Fibroblast of lung (primary cell): ENCODE measurements around the gene CFAP92. TPM values are rescaled to one million over a fixed set of nuclear protein-coding genes. Genes with fewer than 3 reads are reported as not detected.

Source experiments
- DNase-seq, 2 donors: peaks; one replicate each; pipeline versions ENCODE4 v3.0.0 to v3.0.0-alpha.2; 2010; ENCODE audit warnings: low read depth in 2 of 2
- H2AFZ ChIP-seq: 2 replicates; pipeline ENCODE4 v1.5.1; 2012; ENCODE audit warnings: low read length, control low read depth, inconsistent platforms
- H3K27ac ChIP-seq: 2 replicates; pipeline ENCODE4 v1.5.1; 2011; ENCODE audit warnings: low read length, control low read depth; ENCODE audit not compliant: insufficient read depth
- H3K27me3 ChIP-seq: 2 replicates; pipeline ENCODE4 v1.5.1; 2011; ENCODE audit warnings: mild to moderate bottlenecking, low read length; ENCODE audit not compliant: control insufficient read depth, insufficient read depth
- H3K36me3 ChIP-seq: 2 replicates; pipeline ENCODE4 v1.5.1; 2011; ENCODE audit warnings: low read length; ENCODE audit not compliant: control insufficient read depth, insufficient read depth
- H3K4me1 ChIP-seq: 2 replicates; pipeline ENCODE4 v1.5.1; 2011; ENCODE audit warnings: low read length; ENCODE audit not compliant: control insufficient read depth, insufficient read depth; ENCODE audit errors: extremely low read depth
- H3K4me2 ChIP-seq: 2 replicates; pipeline ENCODE4 v1.5.1; 2011; ENCODE audit warnings: low read length, control low read depth; ENCODE audit not compliant: insufficient read depth; ENCODE audit errors: extremely low read depth
- H3K4me3 ChIP-seq, 4 experiments: fragments of 200-600 bp in 1 of 4; sonication (generic) in 1 of 4; replicated peaks in 1 of 4; 2 replicates each; pipeline ENCODE4 v1.5.1; 2011 to 2016; ENCODE audit warnings: low read length in 4 of 4, low read depth in 3 of 4, mild to moderate bottlenecking in 3 of 4, control low read depth in 2 of 4, inconsistent platforms in 1 of 4, mixed read lengths in 1 of 4; ENCODE audit not compliant: insufficient read depth in 1 of 4; ENCODE audit errors: control extremely low read depth in 1 of 4
- H3K79me2 ChIP-seq: 2 replicates; pipeline ENCODE4 v1.5.1; 2012; ENCODE audit warnings: mild to moderate bottlenecking, low read length, inconsistent platforms; ENCODE audit not compliant: control insufficient read depth, insufficient read depth
- H3K9ac ChIP-seq: 2 replicates; pipeline ENCODE4 v1.5.1; 2011; ENCODE audit warnings: mild to moderate bottlenecking, low read length, control low read depth; ENCODE audit not compliant: insufficient read depth
- H3K9me3 ChIP-seq: 2 replicates; pipeline ENCODE4 v1.5.1; 2012; ENCODE audit warnings: low read depth, low read length; ENCODE audit not compliant: control insufficient read depth, insufficient read depth
- H4K20me1 ChIP-seq: 2 replicates; pipeline ENCODE4 v1.5.1; 2011; ENCODE audit warnings: low read length; ENCODE audit not compliant: control insufficient read depth, insufficient read depth; ENCODE audit errors: extremely low read depth
- EZH2 ChIP-seq: IDR thresholded peaks from 2 replicates; pipeline ENCODE4 v1.5.1; 2012; ENCODE audit warnings: low read length, control low read depth, mild to moderate bottlenecking; ENCODE audit errors: missing control alignments
- polyA plus RNA-seq, 2 donors: library from polyadenylated mRNA; depleted of rRNA in 1 of 2; stranded (reverse) in 1 of 2; unstranded in 1 of 2; fragments of >200 nt; gene quantifications; 2 replicates each; pipeline ENCODE4 v1.2.1, GENCODE V29; 2011 to 2012; ENCODE audit warnings: missing spikeins in 1 of 2
- total RNA-seq: library from RNA; depleted of rRNA; stranded (reverse); fragments of >200 nt; gene quantifications from 2 replicates; pipeline ENCODE4 v1.2.1, GENCODE V29; 2014
- TF ChIP-seq, protein P1 (sequence below), 2 donors: IDR thresholded peaks in 1 of 2; conservative IDR thresholded peaks in 1 of 2; 1 replicate in 1 of 2; 2 replicates in 1 of 2; pipeline ENCODE4 v1.5.1; 2011 to 2012; ENCODE audit warnings: low read length in 2 of 2, control low read depth in 1 of 2, inconsistent platforms in 1 of 2, low read depth in 1 of 2, mild to moderate bottlenecking in 1 of 2

Gene CFAP92
- total and polyA plus RNA-seq, 2 donors (not counting 1 experiment from before 2014, with no cell fraction given): 0.07 TPM; not detected in 1

DNA sequence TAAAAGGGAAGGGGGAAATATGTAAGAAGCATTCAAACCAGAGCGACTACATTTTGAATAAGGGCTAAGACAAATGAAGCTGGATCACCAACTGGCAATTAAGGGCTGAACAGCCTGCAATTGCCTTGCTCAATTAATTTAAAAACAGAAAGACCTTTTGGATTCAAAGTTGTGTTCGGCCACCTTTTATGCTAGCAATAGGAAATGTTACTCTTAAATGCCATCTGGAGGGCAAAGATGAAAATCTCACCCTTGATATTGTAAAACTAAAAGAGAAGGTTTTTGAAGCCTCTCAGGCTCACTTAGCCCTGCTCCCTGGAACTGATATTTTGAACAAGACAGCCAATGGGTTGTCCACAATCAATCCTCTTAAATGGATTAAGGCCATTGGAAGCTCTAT, 70.3 kb downstream of the CFAP92 start:
- no peak overlapping the region for H3K27ac ChIP-seq
- no peaks in the 10 kb centered on the region for H3K36me3 ChIP-seq
- H2AFZ ChIP-seq: no peak overlapping the region
- no peak overlapping the region for H3K9ac ChIP-seq
- no peaks in the 10 kb centered on the region for H3K79me2 ChIP-seq
- no peaks in the 10 kb centered on the region for H4K20me1 ChIP-seq
- H3K4me2 ChIP-seq: no peak overlapping the region
- H3K9me3 ChIP-seq: no peaks in the 10 kb centered on the region
- H3K4me3 ChIP-seq: no peak overlapping the region
- no peaks in the 10 kb centered on the region for H3K27me3 ChIP-seq
- TF ChIP-seq, protein P1, sequence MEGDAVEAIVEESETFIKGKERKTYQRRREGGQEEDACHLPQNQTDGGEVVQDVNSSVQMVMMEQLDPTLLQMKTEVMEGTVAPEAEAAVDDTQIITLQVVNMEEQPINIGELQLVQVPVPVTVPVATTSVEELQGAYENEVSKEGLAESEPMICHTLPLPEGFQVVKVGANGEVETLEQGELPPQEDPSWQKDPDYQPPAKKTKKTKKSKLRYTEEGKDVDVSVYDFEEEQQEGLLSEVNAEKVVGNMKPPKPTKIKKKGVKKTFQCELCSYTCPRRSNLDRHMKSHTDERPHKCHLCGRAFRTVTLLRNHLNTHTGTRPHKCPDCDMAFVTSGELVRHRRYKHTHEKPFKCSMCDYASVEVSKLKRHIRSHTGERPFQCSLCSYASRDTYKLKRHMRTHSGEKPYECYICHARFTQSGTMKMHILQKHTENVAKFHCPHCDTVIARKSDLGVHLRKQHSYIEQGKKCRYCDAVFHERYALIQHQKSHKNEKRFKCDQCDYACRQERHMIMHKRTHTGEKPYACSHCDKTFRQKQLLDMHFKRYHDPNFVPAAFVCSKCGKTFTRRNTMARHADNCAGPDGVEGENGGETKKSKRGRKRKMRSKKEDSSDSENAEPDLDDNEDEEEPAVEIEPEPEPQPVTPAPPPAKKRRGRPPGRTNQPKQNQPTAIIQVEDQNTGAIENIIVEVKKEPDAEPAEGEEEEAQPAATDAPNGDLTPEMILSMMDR (conservative IDR thresholded peaks at IDR 0.05 in 1 of 2, IDR thresholded peaks at IDR 0.05 in 1 of 2; ENCODE audit: low read depth in 1 of 2, low read length in 2 of 2): no peak
- no peak for TF ChIP-seq EZH2
- H3K4me1 ChIP-seq: no peaks in the 10 kb centered on the region
- no peak for DNase-seq

- H3K4me2 ChIP-seq: no peak overlapping the region
- H4K20me1 ChIP-seq: no peaks in the 10 kb centered on the region
- TF ChIP-seq, protein P1 (conservative IDR thresholded peaks at IDR 0.05 in 1 of 2, IDR thresholded peaks at IDR 0.05 in 1 of 2; ENCODE audit: low read depth in 1 of 2, low read length in 2 of 2): no peak
- no peak for TF ChIP-seq EZH2
- H3K9me3 ChIP-seq: no peaks in the 10 kb centered on the region
- no peak overlapping the region for H3K27ac ChIP-seq
- no peak overlapping the region for H2AFZ ChIP-seq
- DNase-seq: no peak
- H3K4me3 ChIP-seq: no peak overlapping the region
- no peaks in the 10 kb centered on the region for H3K27me3 ChIP-seq
- no peak overlapping the region for H3K9ac ChIP-seq
- no peaks in the 10 kb centered on the region for H3K36me3 ChIP-seq
- no peaks in the 10 kb centered on the region for H3K79me2 ChIP-seq
- H3K4me1 ChIP-seq: no peaks in the 10 kb centered on the region
These were observed 70.9 kb downstream of the CFAP92 start for GRCh38 chr3:128922804-128923459.

DNA sequence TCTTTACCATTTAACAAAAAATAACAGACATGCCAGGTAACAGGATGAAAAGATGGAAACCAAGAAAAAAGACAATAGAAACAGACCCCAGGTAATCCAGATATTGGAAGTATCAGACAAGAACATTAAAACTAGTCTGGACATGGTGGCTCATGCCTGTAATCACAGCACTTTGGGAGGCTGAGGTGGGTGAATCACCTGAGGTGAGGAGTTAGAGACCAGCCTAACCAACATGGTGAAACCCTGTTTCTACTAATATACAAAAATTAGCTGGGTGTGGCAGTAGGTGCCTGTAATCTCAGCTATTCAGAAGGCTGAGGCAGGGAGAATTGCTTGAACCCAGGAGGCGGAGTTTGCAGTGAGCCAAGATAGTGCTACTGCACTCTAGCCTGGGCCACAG, 73.9 kb downstream of the CFAP92 start:
- Histone ChIP-seq H3K9ac (no peak overlapping the region), H3K27ac (no peak overlapping the region), H2AFZ (no peak overlapping the region), H3K27me3 (no peaks in the 10 kb centered on the region), H4K20me1 (no peaks in the 10 kb centered on the region), H3K9me3 (no peaks in the 10 kb centered on the region), H3K36me3 (peaks cover 2% of the 10 kb centered on the region), H3K4me1 (no peaks in the 10 kb centered on the region), H3K4me3 (no peak overlapping the region), H3K79me2 (no peaks in the 10 kb centered on the region), H3K4me2 (no peak overlapping the region)
- TF ChIP-seq EZH2: no peak
- TF ChIP-seq, protein P1 (conservative IDR thresholded peaks at IDR 0.05 in 1 of 2, IDR thresholded peaks at IDR 0.05 in 1 of 2; ENCODE audit: low read depth in 1 of 2, low read length in 2 of 2): no peak
- DNase-seq: no peak
